ENCODE measurements around the gene INPP4A.
"Not testable (repeated sequence)": the region's sequence is repeated elsewhere in the genome, so short reads cannot be mapped to it uniquely, and the experiment has no call there.

Gene INPP4A

DNA sequence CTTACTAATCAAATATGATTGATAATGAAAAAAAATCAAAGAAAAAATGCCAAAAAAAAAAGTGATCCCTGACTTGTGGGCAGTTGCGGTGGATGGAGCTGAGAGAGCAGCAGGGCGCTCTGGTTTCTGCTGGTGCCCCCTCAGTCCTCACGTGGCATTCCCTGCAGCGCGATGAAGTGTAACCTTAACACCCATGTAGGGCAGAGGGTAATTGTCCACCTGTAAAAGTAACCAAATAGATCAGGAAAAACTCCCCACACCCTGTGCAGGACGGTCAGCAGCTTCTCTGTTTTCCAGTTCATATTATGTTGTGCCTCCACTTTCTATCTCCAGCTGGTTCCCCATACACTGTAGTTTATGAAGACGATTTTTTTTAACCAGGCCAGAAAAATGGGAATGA, 138.6 kb downstream of the INPP4A start:
- no peak for DNase-seq (ENCODE audit: extremely low read depth, low read depth)
- no peak for TF ChIP-seq CTCF (IDR thresholded peaks at IDR 0.05; ENCODE audit: low read depth, low read length)

DNA sequence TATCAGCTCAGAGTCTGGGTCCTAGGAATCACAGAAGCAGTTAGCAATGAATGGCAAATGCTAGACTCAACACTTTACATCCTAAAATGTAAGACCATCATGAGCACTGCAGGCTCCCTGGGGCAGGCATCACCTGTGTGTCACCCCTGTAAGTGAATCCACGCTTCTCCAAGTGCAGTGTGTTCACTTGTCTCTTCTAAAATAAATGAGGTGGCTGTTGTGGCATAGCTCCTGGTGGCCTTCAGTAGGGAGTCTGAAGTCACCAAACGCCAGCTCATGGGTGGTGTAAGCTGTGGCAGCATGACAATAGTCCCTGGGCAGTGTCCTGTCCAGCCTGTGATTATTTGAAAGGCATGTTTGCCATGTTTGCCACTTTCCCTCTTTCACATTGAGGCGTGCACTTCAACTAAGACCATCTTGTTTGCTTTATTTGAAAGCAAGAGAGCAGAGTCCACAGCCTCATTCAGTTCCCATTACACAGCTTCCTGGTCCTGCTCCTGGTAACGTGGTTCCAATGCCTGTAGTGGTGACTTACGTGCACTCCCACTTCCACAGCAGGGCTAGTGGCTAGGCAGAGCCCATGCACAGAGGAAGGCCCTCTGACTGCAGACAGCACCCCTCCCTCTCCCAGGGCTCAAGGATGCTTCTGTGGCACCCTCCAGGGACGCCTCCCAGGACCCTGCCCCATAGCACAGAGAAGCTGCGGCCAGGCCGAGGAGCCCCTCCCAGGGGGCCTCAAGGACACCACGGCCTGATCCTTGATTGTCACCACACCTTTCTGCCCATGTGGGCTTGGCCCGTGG, 139.4 kb downstream of the INPP4A start:
- no peak for TF ChIP-seq CTCF (IDR thresholded peaks at IDR 0.05; ENCODE audit: low read depth, low read length)
- no peak for DNase-seq (ENCODE audit: extremely low read depth, low read depth)

GRCh38 chr2:98585386-98585785, 140.7 kb downstream of the INPP4A start:
- no peak for TF ChIP-seq CTCF (IDR thresholded peaks at IDR 0.05; ENCODE audit: low read depth, low read length)
- DNase-seq (ENCODE audit: extremely low read depth, low read depth) = no peak

DNA sequence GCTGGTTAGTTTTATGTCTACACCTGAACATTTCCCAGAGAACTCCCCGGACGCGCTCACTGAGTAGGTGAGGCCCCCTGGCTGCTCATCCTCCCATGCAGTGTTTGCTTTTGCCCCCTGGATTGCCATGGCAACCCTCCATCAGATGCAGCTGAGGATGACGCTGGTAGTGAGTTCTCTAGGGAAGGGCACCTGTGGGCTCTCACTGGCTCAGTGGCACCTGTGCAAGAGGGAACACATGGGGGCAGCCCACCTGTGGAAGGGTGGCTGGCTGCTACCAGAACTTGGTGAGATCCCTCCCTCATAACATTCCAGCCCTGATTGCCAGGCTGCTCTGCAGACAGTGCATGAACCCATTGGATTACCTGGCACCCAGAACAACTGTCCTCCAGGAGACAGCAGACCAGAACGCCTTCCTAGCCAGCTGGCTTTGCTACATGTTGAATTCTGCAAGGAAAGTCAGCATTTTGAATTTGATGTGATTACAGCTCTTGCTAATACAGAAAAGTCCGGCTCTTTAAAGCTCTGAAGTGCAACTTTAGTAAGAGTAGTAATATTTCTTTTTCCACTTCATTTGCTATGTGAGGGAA, 142.0 kb downstream of the INPP4A start:
- no peak for TF ChIP-seq CTCF (IDR thresholded peaks at IDR 0.05; ENCODE audit: low read depth, low read length)
- DNase-seq (ENCODE audit: extremely low read depth, low read depth) = no peak

- no peak for TF ChIP-seq CTCF (IDR thresholded peaks at IDR 0.05; ENCODE audit: low read depth, low read length)
- DNase-seq (ENCODE audit: extremely low read depth, low read depth) = no peak
Measured at GRCh38 chr2:98588880-98589431, 144.3 kb downstream of the INPP4A start.

DNA sequence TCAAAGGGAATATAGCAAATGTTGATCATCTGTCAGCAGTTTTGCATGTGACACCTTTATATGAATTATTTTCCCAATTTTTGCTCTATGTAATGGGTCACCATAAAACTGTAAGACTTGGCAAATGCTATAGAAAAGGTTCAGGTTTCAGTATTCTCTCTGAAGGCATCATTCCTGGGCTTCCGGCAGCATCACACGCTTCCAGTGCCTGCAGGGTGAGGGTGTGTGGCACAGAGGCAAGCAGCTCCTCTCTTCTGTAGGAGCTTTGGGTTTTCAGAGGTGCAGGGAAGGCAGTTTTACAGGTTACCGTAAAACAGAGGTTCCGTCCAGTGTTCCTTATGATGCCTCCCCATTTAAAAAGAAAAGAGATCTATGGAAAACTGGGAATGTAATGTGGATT, 144.8 kb downstream of the INPP4A start:
- no peak for TF ChIP-seq CTCF (IDR thresholded peaks at IDR 0.05; ENCODE audit: low read depth, low read length)

GRCh38 chr2:98592565-98592964, 147.9 kb downstream of the INPP4A start:
- TF ChIP-seq CTCF (IDR thresholded peaks at IDR 0.05; ENCODE audit: low read depth, low read length) = no peak
- no peak for DNase-seq (ENCODE audit: extremely low read depth, low read depth)

More for the DNA sequence above, 144.8 kb downstream of the INPP4A start:
- no peak for DNase-seq (ENCODE audit: extremely low read depth, low read depth)

DNA sequence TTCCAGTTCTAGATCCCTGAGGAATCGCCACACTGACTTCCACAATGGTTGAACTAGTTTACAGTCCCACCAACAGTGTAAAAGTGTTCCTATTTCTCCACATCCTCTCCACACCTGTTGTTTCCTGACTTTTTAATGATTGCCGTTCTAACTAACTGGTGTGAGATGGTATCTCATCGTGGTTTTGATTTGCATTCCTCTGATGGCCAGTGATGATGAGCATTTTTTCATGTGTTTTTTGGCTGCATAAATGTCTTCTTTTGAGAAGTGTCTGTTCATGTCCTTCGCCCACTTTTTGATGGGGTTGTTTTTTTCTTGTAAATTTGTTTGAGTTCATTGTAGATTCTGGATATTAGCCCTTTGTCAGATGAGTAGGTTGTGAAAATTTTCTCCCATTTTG, 150.0 kb downstream of the INPP4A start:
- DNase-seq (ENCODE audit: extremely low read depth, low read depth) = not testable (repeated sequence)

Measured in AG09319 (cell line).